ENCODE data around the gene SHQ1. TPM values are rescaled to one million over a fixed set of nuclear protein-coding genes. Genes with fewer than 3 reads are reported as not detected.
A peak's percentile ranks its signal among the peaks of the same experiment; 100 is the strongest.
"Not testable (repeated sequence)": the region's sequence is repeated elsewhere in the genome, so short reads cannot be mapped to it uniquely, and the experiment has no call there.

Gene SHQ1
- total RNA-seq, 1 donor from 2014 or later, result 22.0 TPM

DNA sequence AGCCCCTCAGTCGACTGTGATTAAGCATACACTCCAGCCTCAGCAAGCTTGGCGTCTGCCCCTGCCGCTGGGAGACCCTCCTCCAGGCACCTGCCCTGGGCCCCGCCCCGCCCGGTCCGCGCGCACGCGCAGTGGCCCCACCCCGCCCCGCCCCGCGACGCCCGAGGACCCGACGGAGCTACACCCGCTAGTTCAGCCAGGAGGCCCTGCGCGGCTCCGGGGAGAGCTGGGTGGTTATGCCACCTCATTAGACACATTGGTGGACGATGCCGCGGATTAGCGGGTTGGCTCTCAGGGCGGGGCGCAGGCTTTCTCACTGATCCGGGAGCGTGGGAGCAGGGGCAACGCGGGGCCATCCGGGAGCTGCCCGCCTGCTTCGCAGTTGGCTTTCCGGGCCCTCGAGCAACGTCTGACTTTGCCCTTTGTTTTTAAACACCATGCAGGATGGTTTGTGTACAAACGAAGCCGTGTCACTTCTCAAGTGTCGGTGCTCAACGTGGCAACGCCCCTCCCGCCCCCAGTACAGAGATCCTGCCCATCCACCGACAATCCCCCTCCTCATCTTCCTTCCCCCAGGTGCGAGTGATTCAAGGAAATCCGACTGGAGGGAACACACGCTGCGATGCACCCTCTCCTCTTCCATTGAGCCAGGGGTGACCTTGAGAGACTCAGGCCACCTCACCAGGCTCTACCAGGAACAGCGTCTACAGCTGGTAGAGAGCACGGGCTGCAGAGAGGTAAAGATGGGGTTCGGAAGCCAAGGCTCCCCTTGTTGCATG, 109.3 kb downstream of the SHQ1 start:
- TF ChIP-seq, protein P1, sequence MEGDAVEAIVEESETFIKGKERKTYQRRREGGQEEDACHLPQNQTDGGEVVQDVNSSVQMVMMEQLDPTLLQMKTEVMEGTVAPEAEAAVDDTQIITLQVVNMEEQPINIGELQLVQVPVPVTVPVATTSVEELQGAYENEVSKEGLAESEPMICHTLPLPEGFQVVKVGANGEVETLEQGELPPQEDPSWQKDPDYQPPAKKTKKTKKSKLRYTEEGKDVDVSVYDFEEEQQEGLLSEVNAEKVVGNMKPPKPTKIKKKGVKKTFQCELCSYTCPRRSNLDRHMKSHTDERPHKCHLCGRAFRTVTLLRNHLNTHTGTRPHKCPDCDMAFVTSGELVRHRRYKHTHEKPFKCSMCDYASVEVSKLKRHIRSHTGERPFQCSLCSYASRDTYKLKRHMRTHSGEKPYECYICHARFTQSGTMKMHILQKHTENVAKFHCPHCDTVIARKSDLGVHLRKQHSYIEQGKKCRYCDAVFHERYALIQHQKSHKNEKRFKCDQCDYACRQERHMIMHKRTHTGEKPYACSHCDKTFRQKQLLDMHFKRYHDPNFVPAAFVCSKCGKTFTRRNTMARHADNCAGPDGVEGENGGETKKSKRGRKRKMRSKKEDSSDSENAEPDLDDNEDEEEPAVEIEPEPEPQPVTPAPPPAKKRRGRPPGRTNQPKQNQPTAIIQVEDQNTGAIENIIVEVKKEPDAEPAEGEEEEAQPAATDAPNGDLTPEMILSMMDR (IDR thresholded peaks at IDR 0.05; ENCODE audit: unreplicated experiment), result no peak
- H3K4me3 Mint-ChIP-seq, result peak overlapping the region; percentile 68

DNA sequence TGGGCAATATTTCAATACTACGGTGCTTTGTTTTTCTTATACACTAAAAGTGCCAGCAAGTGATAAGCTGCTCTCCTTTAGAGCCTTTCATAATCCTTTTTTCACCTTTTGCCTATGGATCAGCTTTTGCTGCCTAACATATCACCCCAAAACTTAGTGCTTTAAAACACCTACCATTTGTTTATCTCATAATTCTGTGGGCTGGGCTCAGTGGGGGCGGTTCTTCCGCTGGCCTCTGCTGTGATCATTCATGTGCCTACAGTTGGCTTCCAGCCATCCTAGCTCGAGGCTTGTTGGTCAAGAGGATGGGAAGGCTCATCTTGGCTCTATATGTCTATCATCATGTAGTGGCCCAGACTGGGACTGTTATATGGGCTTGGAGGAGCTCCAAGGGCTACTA, 113.2 kb downstream of the SHQ1 start:
- Mint-ChIP-seq H3K9me3 (peaks cover 15% of the 10 kb centered on the region), H3K27me3 (ENCODE audit: low read depth) (peaks cover 23% of the 10 kb centered on the region), H3K4me1 (peaks cover 12% of the 10 kb centered on the region)
- not testable (repeated sequence) for DNase-seq (ENCODE audit: low spot score in 2 of 2, unreplicated experiment in 2 of 2); H3K36me3 Mint-ChIP-seq; H3K27ac Mint-ChIP-seq; H3K4me3 Mint-ChIP-seq

More for the DNA sequence above, 109.3 kb downstream of the SHQ1 start:
- peaks cover 8% of the 10 kb centered on the region for H3K9me3 Mint-ChIP-seq
- no peak overlapping the region for H3K27ac Mint-ChIP-seq
- H3K4me1 Mint-ChIP-seq, result peaks cover 12% of the 10 kb centered on the region
- DNase-seq (ENCODE audit: low spot score in 2 of 2, unreplicated experiment in 2 of 2), result peak; percentile 58 to 74
- H3K27me3 Mint-ChIP-seq (ENCODE audit: low read depth), result peaks cover 27% of the 10 kb centered on the region
- no peaks in the 10 kb centered on the region for H3K36me3 Mint-ChIP-seq

- TF ChIP-seq, protein P1 (IDR thresholded peaks at IDR 0.05; ENCODE audit: unreplicated experiment), result no peak
- peaks cover 11% of the 10 kb centered on the region for H3K4me1 Mint-ChIP-seq
- H3K9me3 Mint-ChIP-seq, result peaks cover 15% of the 10 kb centered on the region
- peaks cover 12% of the 10 kb centered on the region for H3K27me3 Mint-ChIP-seq (ENCODE audit: low read depth)
- no peak overlapping the region for H3K27ac Mint-ChIP-seq
- no peaks in the 10 kb centered on the region for H3K36me3 Mint-ChIP-seq
- no peak overlapping the region for H3K4me3 Mint-ChIP-seq
- DNase-seq (ENCODE audit: low spot score in 2 of 2, unreplicated experiment in 2 of 2), result no peak
These were observed 114.6 kb downstream of the SHQ1 start for GRCh38 chr3:72733676-72734075.

DNA sequence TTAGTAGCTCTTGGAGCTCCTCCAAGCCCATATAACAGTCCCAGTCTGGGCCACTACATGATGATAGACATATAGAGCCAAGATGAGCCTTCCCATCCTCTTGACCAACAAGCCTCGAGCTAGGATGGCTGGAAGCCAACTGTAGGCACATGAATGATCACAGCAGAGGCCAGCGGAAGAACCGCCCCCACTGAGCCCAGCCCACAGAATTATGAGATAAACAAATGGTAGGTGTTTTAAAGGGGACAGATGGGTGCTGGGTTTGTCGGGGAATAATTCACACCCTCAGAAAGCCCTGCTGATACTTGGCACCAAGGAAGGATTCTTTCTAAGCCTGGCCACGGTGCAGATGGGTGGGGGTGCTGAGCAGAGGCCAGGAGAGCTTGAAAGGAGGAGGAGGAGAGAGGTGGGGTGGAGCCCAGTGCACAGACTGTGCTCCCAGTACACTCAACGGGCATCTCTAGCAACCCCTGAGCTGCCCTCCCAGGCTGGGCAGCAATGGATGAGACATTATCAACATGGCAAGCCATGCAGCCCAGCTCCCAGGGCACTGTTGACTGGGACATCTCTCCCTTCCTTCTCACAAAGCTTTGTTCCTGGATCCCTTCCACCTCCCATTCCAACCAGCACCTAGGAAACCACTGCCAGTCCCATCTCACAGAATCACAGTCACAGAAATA, 115.4 kb downstream of the SHQ1 start:
- Mint-ChIP-seq H3K4me1 (peaks cover 17% of the 10 kb centered on the region), H3K9me3 (peaks cover 15% of the 10 kb centered on the region)
- not testable (repeated sequence) for H3K27ac Mint-ChIP-seq; H3K36me3 Mint-ChIP-seq; H3K4me3 Mint-ChIP-seq; H3K27me3 Mint-ChIP-seq (ENCODE audit: low read depth); DNase-seq (ENCODE audit: low spot score in 2 of 2, unreplicated experiment in 2 of 2)

GRCh38 chr3:72728958-72729467, 119.2 kb downstream of the SHQ1 start:
- Mint-ChIP-seq H3K27ac (no peak overlapping the region), H3K36me3 (no peaks in the 10 kb centered on the region), H3K27me3 (ENCODE audit: low read depth) (no peaks in the 10 kb centered on the region), H3K4me1 (peaks cover 25% of the 10 kb centered on the region), H3K9me3 (peaks cover 6% of the 10 kb centered on the region), H3K4me3 (no peak overlapping the region)
- DNase-seq (ENCODE audit: low spot score in 2 of 2, unreplicated experiment in 2 of 2), result no peak
- TF ChIP-seq, protein P1 (IDR thresholded peaks at IDR 0.05; ENCODE audit: unreplicated experiment), result no peak

DNA sequence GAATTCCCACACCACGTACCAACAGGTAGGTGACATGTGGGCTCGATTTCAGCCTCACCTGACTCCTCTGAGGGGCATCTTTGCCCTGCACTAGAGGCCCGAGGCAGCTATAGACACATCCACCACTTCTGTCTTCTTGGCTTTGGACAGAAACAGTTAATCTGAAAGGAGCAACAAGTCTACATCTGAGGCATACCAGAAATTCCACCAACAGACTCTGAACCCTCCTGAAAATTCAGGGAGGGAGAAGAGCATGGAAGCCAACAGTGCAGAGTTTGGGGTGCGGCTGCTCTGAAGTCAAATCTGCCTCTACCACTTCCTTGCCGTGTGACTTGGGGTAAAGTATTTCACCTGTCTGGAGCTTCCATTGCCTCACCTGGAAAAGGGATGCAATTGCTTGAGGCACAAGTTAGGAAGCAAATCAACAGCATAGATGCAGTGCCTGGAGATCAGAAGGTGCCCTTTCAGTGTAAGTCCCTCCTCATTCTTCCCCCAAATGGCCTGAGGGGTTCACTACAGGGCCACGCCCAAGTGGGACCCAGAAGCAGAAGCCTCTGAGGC, 119.8 kb downstream of the SHQ1 start:
- Mint-ChIP-seq H3K36me3 (no peaks in the 10 kb centered on the region), H3K27ac (no peak overlapping the region), H3K4me3 (no peak overlapping the region), H3K9me3 (peaks cover 5% of the 10 kb centered on the region), H3K27me3 (ENCODE audit: low read depth) (no peaks in the 10 kb centered on the region), H3K4me1 (peaks cover 27% of the 10 kb centered on the region)
- TF ChIP-seq, protein P1 (IDR thresholded peaks at IDR 0.05; ENCODE audit: unreplicated experiment), result no peak
- no peak for DNase-seq (ENCODE audit: low spot score in 2 of 2, unreplicated experiment in 2 of 2)

Measured in mesothelial cell of epicardium (in vitro differentiated cells).